HG03097 (cell line): ENCODE data around the gene ATG7.

ENCODE experiments used
- ATAC-seq: cut with Tn5 transposase; IDR thresholded peaks from one replicate; pipeline ENCODE4 v1.9.1; 2021; ENCODE audit not compliant: unreplicated experiment, low FRiP score

Gene ATG7

DNA sequence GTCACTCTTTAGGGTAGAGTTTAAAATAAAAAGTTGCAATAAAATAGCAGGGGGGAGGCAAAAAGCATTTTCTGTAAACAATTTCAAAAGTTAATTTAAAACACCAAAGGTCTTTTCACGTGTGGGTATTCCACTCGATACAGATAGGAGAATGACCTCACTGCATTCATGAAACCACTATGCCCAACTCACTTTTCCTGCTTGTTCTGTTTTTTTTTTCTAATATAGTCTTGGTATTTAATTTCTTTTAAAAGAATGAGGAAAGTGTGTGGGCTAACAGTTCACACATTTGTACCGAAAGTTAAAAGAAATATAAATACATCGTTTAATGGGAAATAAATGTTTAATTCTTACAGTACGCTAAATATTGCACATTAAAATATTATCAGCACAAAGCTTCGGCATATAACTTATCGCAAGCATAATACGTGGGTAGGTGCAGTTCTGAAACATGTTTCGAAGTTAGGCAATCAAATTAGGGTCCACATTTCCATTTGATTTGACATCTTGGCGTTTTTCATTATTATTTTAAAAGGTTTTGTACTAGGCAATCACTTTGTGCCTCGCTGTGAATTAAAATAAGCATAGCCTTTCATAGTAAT, 330.1 kb downstream of the ATG7 start:
- no peak for ATAC-seq

DNA sequence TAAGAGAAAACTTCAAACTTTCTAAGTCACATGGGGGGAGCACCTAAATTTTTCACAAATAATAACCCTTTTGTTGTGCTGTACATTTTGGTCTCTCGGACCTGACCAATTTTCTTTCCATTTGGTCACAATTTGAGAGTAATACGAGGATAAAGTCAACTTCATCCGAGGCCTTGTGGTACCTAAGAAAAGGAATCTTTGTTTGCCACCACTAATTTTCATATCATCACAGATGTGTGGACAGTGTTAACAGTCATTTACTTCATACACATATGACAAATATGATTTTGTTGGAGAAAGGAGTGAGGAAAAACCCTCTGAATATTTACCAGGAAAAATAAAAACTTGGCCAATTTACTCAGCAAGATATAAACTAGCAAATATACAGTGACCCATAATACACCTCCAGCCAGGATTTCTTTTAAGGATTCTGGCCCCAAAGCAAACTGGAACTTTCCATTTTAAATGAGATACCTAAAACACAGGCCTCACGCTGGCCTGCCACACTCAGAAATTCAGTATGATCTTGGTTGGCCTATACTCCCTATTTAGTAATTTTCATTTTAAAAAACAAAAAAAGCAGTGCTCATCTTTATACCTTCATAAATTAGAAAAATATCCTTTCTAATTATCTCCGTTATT, 330.8 kb downstream of the ATG7 start:
- ATAC-seq: no peak

DNA sequence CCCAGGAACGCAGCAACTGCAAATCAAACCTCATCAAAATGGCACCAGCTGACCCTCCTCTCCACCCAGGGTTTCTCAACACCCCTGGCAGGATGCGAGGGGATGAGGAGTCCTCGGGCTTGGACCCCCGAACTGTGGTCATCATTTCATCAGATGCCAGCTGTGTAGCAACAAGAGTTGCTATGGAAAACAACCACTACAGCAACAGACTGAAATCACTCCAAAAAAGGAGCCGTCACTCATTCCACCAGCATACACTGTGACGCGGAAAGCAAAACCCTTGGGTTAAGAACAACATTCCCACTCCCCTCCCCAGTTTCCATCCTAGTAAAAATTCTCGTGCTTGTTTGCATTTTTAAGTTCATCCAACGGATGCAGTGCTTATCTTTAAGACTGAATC, 331.4 kb downstream of the ATG7 start:
- no peak for ATAC-seq

GRCh38 chr3:11604139-11604892, 332.1 kb downstream of the ATG7 start:
- ATAC-seq: no peak

DNA sequence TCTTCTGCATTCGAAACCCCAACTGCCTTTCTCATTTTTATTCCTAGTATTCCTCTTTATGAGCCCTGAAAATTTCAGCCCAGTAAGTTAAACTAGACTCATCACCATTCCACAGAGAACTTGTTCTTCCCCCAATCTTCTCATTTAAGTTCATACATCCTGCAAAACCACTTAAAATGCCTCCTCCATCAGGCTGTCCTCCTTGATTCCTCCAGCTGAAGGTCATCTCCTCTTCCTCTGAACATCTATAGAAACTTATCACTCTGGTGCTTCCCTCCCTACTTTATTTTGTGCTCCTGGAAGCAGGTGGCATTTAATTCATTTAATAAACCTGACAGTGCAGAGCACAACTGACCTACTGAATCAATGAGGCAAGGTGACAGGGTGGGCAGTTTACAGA, 333.2 kb downstream of the ATG7 start:
- no peak for ATAC-seq

GRCh38 chr3:11606090-11606784, 334.0 kb downstream of the ATG7 start:
- ATAC-seq: no peak

- ATAC-seq: no peak
These were observed 334.8 kb downstream of the ATG7 start for GRCh38 chr3:11606865-11607440.
